Measurements from ENCODE around the gene CAMK1D. TPM values are rescaled to one million over a fixed set of nuclear protein-coding genes. Genes with fewer than 3 reads are reported as not detected.

The CAMK1D gene
- total and polyA plus RNA-seq, 2 experiments from 2014 or later = 2.0 to 3.8 TPM

GRCh38 chr10:12655940-12656339 lies 306.6 kb downstream of the CAMK1D start:
- no peak overlapping the region for H3K27ac ChIP-seq
- no peak for TF ChIP-seq CTCF (IDR thresholded peaks at IDR 0.05; ENCODE audit: low read depth, low read length)
- H3K27me3 ChIP-seq = peaks cover 3% of the 10 kb centered on the region
- no peaks in the 10 kb centered on the region for H3K36me3 ChIP-seq
- no peaks in the 10 kb centered on the region for H3K9me3 ChIP-seq (ENCODE audit: low read depth)
- H3K4me3 ChIP-seq = no peak overlapping the region
- DNase-seq (ENCODE audit: low read depth in 1 of 2, low spot score in 1 of 2) = no peak
- no peaks in the 10 kb centered on the region for H3K4me1 ChIP-seq (ENCODE audit: low read depth)

GRCh38 chr10:12656518-12657142 lies 307.3 kb downstream of the CAMK1D start:
- Histone ChIP-seq H3K4me1 (ENCODE audit: low read depth) (no peaks in the 10 kb centered on the region), H3K27me3 (no peaks in the 10 kb centered on the region), H3K9me3 (ENCODE audit: low read depth) (no peaks in the 10 kb centered on the region), H3K4me3 (no peak overlapping the region), H3K36me3 (no peaks in the 10 kb centered on the region), H3K27ac (no peak overlapping the region)
- TF ChIP-seq CTCF (IDR thresholded peaks at IDR 0.05; ENCODE audit: low read depth, low read length) = peak; percentile 77
- peak; percentile 58 to 75 for DNase-seq (ENCODE audit: low read depth in 1 of 2, low spot score in 1 of 2)

GRCh38 chr10:12657489-12657888 lies 308.1 kb downstream of the CAMK1D start:
- TF ChIP-seq CTCF (IDR thresholded peaks at IDR 0.05; ENCODE audit: low read depth, low read length) = no peak
- Histone ChIP-seq H3K4me1 (ENCODE audit: low read depth) (no peaks in the 10 kb centered on the region), H3K4me3 (no peak overlapping the region), H3K27ac (no peak overlapping the region), H3K36me3 (no peaks in the 10 kb centered on the region), H3K9me3 (ENCODE audit: low read depth) (no peaks in the 10 kb centered on the region), H3K27me3 (no peaks in the 10 kb centered on the region)
- no peak for DNase-seq (ENCODE audit: low read depth in 1 of 2, low spot score in 1 of 2)

GRCh38 chr10:12658526-12658925 lies 309.2 kb downstream of the CAMK1D start:
- H3K27ac ChIP-seq = no peak overlapping the region
- no peaks in the 10 kb centered on the region for H3K36me3 ChIP-seq
- H3K27me3 ChIP-seq = no peaks in the 10 kb centered on the region
- no peaks in the 10 kb centered on the region for H3K9me3 ChIP-seq (ENCODE audit: low read depth)
- no peak for DNase-seq (ENCODE audit: low read depth in 1 of 2, low spot score in 1 of 2)
- TF ChIP-seq CTCF (IDR thresholded peaks at IDR 0.05; ENCODE audit: low read depth, low read length) = no peak
- no peak overlapping the region for H3K4me3 ChIP-seq
- no peaks in the 10 kb centered on the region for H3K4me1 ChIP-seq (ENCODE audit: low read depth)

GRCh38 chr10:12659706-12660105 lies 310.4 kb downstream of the CAMK1D start:
- TF ChIP-seq CTCF (IDR thresholded peaks at IDR 0.05; ENCODE audit: low read depth, low read length) = no peak
- no peak for DNase-seq (ENCODE audit: low read depth in 1 of 2, low spot score in 1 of 2)
- no peak overlapping the region for H3K4me3 ChIP-seq
- no peaks in the 10 kb centered on the region for H3K9me3 ChIP-seq (ENCODE audit: low read depth)
- no peak overlapping the region for H3K27ac ChIP-seq
- H3K27me3 ChIP-seq = no peaks in the 10 kb centered on the region
- H3K4me1 ChIP-seq (ENCODE audit: low read depth) = no peaks in the 10 kb centered on the region
- no peaks in the 10 kb centered on the region for H3K36me3 ChIP-seq

Measured in cardiac muscle cell (in vitro differentiated cells and primary cell).